ENCODE measurements around the gene KHDC4. TPM values are rescaled to one million over a fixed set of nuclear protein-coding genes. Genes with fewer than 3 reads are reported as not detected.

Gene KHDC4
- total RNA-seq, 2 experiments from 2014 or later = 82.3 to 87.2 TPM

- DNase-seq = no peak
- peaks cover 42% of the 10 kb centered on the region for H3K36me3 Mint-ChIP-seq (ENCODE audit: low read depth)
- peak overlapping the region; percentile 96 for H3K27ac Mint-ChIP-seq
- peak overlapping the region; percentile 53 for H3K4me3 Mint-ChIP-seq
- CTCF ChIA-PET = interaction anchor here (0.6 to 4.5 kb wide), 5 partner anchors 15 to 920 kb away, joined by 3 to 21 read pairs (median 3); no protein-coding TSS in a partner anchor
- H3K4me1 Mint-ChIP-seq (ENCODE audit: low read depth) = peaks cover 67% of the 10 kb centered on the region
- no peaks in the 10 kb centered on the region for H3K9me3 Mint-ChIP-seq
- intact Hi-C loops (cut with micrococcal nuclease) = no loop called here
- H3K27me3 Mint-ChIP-seq (ENCODE audit: low read depth) = no peaks in the 10 kb centered on the region
Observed at GRCh38 chr1:155968051-155968400, 33.8 kb upstream of the KHDC4 start.

- peaks cover 64% of the 10 kb centered on the region for H3K4me1 Mint-ChIP-seq (ENCODE audit: low read depth)
- peak overlapping the region; percentile 53 for H3K4me3 Mint-ChIP-seq
- peak; percentile 58 for DNase-seq
- H3K36me3 Mint-ChIP-seq (ENCODE audit: low read depth) = peaks cover 48% of the 10 kb centered on the region
- intact Hi-C loops (cut with micrococcal nuclease) = no loop called here
- no peaks in the 10 kb centered on the region for H3K9me3 Mint-ChIP-seq
- H3K27me3 Mint-ChIP-seq (ENCODE audit: low read depth) = no peaks in the 10 kb centered on the region
- CTCF ChIA-PET = interaction anchor here (0.6 to 4.5 kb wide), 8 partner anchors 10 to 38 kb away, joined by 3 to 21 read pairs (median 5); partner anchors contain the start of gene ARHGEF2
- H3K27ac Mint-ChIP-seq = peak overlapping the region; percentile 96
Observed at GRCh38 chr1:155967341-155968050, 33.3 kb upstream of the KHDC4 start.

- intact Hi-C loops (cut with micrococcal nuclease) = no loop called here
- Mint-ChIP-seq H3K36me3 (ENCODE audit: low read depth) (peaks cover 51% of the 10 kb centered on the region), H3K9me3 (no peaks in the 10 kb centered on the region), H3K4me3 (no peak overlapping the region), H3K4me1 (ENCODE audit: low read depth) (peaks cover 58% of the 10 kb centered on the region), H3K27me3 (ENCODE audit: low read depth) (no peaks in the 10 kb centered on the region), H3K27ac (peak overlapping the region; percentile 96)
- DNase-seq = no peak
- CTCF ChIA-PET = interaction anchor here (0.6 to 2.5 kb wide), 6 partner anchors 10 to 38 kb away, joined by 3 to 8 read pairs (median 5); partner anchors contain the start of gene ARHGEF2
Observed at GRCh38 chr1:155966750-155967149, 32.5 kb upstream of the KHDC4 start.

- no peak overlapping the region for H3K4me3 Mint-ChIP-seq
- H3K9me3 Mint-ChIP-seq = no peaks in the 10 kb centered on the region
- peaks cover 55% of the 10 kb centered on the region for H3K36me3 Mint-ChIP-seq (ENCODE audit: low read depth)
- intact Hi-C loops (cut with micrococcal nuclease) = no loop called here
- CTCF ChIA-PET = interaction anchor here (0.8 to 2.5 kb wide), 5 partner anchors 9 to 24 kb away, joined by 3 to 8 read pairs (median 6); partner anchors contain the start of gene ARHGEF2
- H3K27me3 Mint-ChIP-seq (ENCODE audit: low read depth) = no peaks in the 10 kb centered on the region
- no peak for DNase-seq
- H3K27ac Mint-ChIP-seq = peak overlapping the region; percentile 96
- H3K4me1 Mint-ChIP-seq (ENCODE audit: low read depth) = peaks cover 52% of the 10 kb centered on the region
Observed at GRCh38 chr1:155966135-155966534, 31.9 kb upstream of the KHDC4 start.

- H3K4me3 Mint-ChIP-seq = no peak overlapping the region
- H3K9me3 Mint-ChIP-seq = no peaks in the 10 kb centered on the region
- H3K27me3 Mint-ChIP-seq (ENCODE audit: low read depth) = no peaks in the 10 kb centered on the region
- intact Hi-C loops (cut with micrococcal nuclease) = no loop called here
- CTCF ChIA-PET = no interaction called here
- peaks cover 57% of the 10 kb centered on the region for H3K36me3 Mint-ChIP-seq (ENCODE audit: low read depth)
- H3K4me1 Mint-ChIP-seq (ENCODE audit: low read depth) = peaks cover 33% of the 10 kb centered on the region
- H3K27ac Mint-ChIP-seq = peak overlapping the region; percentile 27
- DNase-seq = no peak
Observed at GRCh38 chr1:155964193-155964592, 30.0 kb upstream of the KHDC4 start.

GRCh38 chr1:155962599-155963211, 28.5 kb upstream of the KHDC4 start:
- no peak for DNase-seq
- H3K4me1 Mint-ChIP-seq (ENCODE audit: low read depth) = peaks cover 18% of the 10 kb centered on the region
- no peaks in the 10 kb centered on the region for H3K9me3 Mint-ChIP-seq
- H3K4me3 Mint-ChIP-seq = no peak overlapping the region
- no peaks in the 10 kb centered on the region for H3K27me3 Mint-ChIP-seq (ENCODE audit: low read depth)
- H3K36me3 Mint-ChIP-seq (ENCODE audit: low read depth) = peaks cover 50% of the 10 kb centered on the region
- intact Hi-C loops (cut with micrococcal nuclease) = no loop called here
- H3K27ac Mint-ChIP-seq = peak overlapping the region; percentile 78
- CTCF ChIA-PET = no interaction called here

- CTCF ChIA-PET = no interaction called here
- H3K27ac Mint-ChIP-seq = peak overlapping the region; percentile 78
- intact Hi-C loops (cut with micrococcal nuclease) = no loop called here
- H3K27me3 Mint-ChIP-seq (ENCODE audit: low read depth) = no peaks in the 10 kb centered on the region
- H3K4me3 Mint-ChIP-seq = no peak overlapping the region
- H3K9me3 Mint-ChIP-seq = no peaks in the 10 kb centered on the region
- H3K36me3 Mint-ChIP-seq (ENCODE audit: low read depth) = peaks cover 52% of the 10 kb centered on the region
- peaks cover 11% of the 10 kb centered on the region for H3K4me1 Mint-ChIP-seq (ENCODE audit: low read depth)
- DNase-seq = no peak
Observed at GRCh38 chr1:155961937-155962336, 27.7 kb upstream of the KHDC4 start.

- peaks cover 47% of the 10 kb centered on the region for H3K36me3 Mint-ChIP-seq (ENCODE audit: low read depth)
- peak overlapping the region; percentile 68 for H3K27ac Mint-ChIP-seq
- no peaks in the 10 kb centered on the region for H3K9me3 Mint-ChIP-seq
- intact Hi-C loops (cut with micrococcal nuclease) = no loop called here
- H3K27me3 Mint-ChIP-seq (ENCODE audit: low read depth) = no peaks in the 10 kb centered on the region
- no peak for DNase-seq
- peaks cover 4% of the 10 kb centered on the region for H3K4me1 Mint-ChIP-seq (ENCODE audit: low read depth)
- H3K4me3 Mint-ChIP-seq = no peak overlapping the region
- CTCF ChIA-PET = interaction anchor here (0.6 to 1.5 kb wide), 2 partner anchors 12 to 30 kb away, joined by 3 read pairs; no protein-coding TSS in a partner anchor
Observed at GRCh38 chr1:155960081-155960745, 26.0 kb upstream of the KHDC4 start.

GRCh38 chr1:155957411-155957915, 23.2 kb upstream of the KHDC4 start:
- no peak overlapping the region for H3K4me3 Mint-ChIP-seq
- peak overlapping the region; percentile 47 for H3K27ac Mint-ChIP-seq
- no peaks in the 10 kb centered on the region for H3K9me3 Mint-ChIP-seq
- peaks cover under 1% of the 10 kb centered on the region for H3K4me1 Mint-ChIP-seq (ENCODE audit: low read depth)
- CTCF ChIA-PET = interaction anchor here (0.6 to 1.7 kb wide), 5 partner anchors 9 to 35 kb away, joined by 3 to 8 read pairs (median 3); no protein-coding TSS in a partner anchor
- no peak for DNase-seq
- H3K27me3 Mint-ChIP-seq (ENCODE audit: low read depth) = no peaks in the 10 kb centered on the region
- H3K36me3 Mint-ChIP-seq (ENCODE audit: low read depth) = peaks cover 49% of the 10 kb centered on the region
- intact Hi-C loops (cut with micrococcal nuclease) = no loop called here

GRCh38 chr1:155954645-155955044, 20.4 kb upstream of the KHDC4 start:
- no peaks in the 10 kb centered on the region for H3K4me1 Mint-ChIP-seq (ENCODE audit: low read depth)
- DNase-seq = no peak
- no peak overlapping the region for H3K4me3 Mint-ChIP-seq
- CTCF ChIA-PET = interaction anchor here (0.5 to 2.1 kb wide), 6 partner anchors 16 to 258 kb away, joined by 3 to 7 read pairs (median 5); partner anchors contain the start of genes ARHGEF2 and PMF1
- intact Hi-C loops (cut with micrococcal nuclease) = no loop called here
- H3K27me3 Mint-ChIP-seq (ENCODE audit: low read depth) = no peaks in the 10 kb centered on the region
- no peaks in the 10 kb centered on the region for H3K9me3 Mint-ChIP-seq
- H3K36me3 Mint-ChIP-seq (ENCODE audit: low read depth) = peaks cover 48% of the 10 kb centered on the region
- H3K27ac Mint-ChIP-seq = peak overlapping the region; percentile 50

- no peak for DNase-seq
- Mint-ChIP-seq H3K9me3 (no peaks in the 10 kb centered on the region), H3K27me3 (ENCODE audit: low read depth) (no peaks in the 10 kb centered on the region), H3K27ac (peak overlapping the region; percentile 61), H3K36me3 (ENCODE audit: low read depth) (peaks cover 52% of the 10 kb centered on the region), H3K4me3 (no peak overlapping the region), H3K4me1 (ENCODE audit: low read depth) (peaks cover 5% of the 10 kb centered on the region)
- intact Hi-C loops (cut with micrococcal nuclease) = no loop called here
- CTCF ChIA-PET = interaction anchor here (0.7 to 2.1 kb wide), 3 partner anchors 14 to 25 kb away, joined by 3 to 7 read pairs (median 3); no protein-coding TSS in a partner anchor
Observed at GRCh38 chr1:155952505-155952890, 18.3 kb upstream of the KHDC4 start.
